Gastroesophageal sphincter (tissue), 4 donors: ENCODE results near the gene MED27. TPM values are rescaled to one million over a fixed set of nuclear protein-coding genes. Genes with fewer than 3 reads are reported as not detected.

Experiments used
- ATAC-seq: fragments of 150-250 bp; one replicate; pipeline ENCODE4 v1.9.1; 2016; ENCODE audit warnings: mild to moderate bottlenecking, moderate library complexity
- H3K27ac ChIP-seq, 4 donors: fragments of 200-600 bp; sonication (generic) in 3 of 4; 1 replicate in 3 of 4; 2 replicates in 1 of 4; pipeline ENCODE4 v1.5.1; 2016 to 2019
- H3K27me3 ChIP-seq: fragments of 200-600 bp; sonication (generic); one replicate; pipeline ENCODE4 v1.5.1; 2019
- H3K36me3 ChIP-seq, 2 donors: fragments of 200-600 bp; sonication (generic); one replicate each; pipeline ENCODE4 v1.5.1; 2019; ENCODE audit warnings: control low read depth in 1 of 2
- H3K4me1 ChIP-seq, 3 donors: fragments of 200-600 bp; sonication (generic); 1 replicate in 2 of 3; 2 replicates in 1 of 3; pipeline ENCODE4 v1.5.1; 2016 to 2019; ENCODE audit warnings: control low read depth in 2 of 3
- H3K4me3 ChIP-seq, 2 donors: fragments of 200-600 bp; sonication (generic); one replicate each; pipeline ENCODE4 v1.5.1; 2019; ENCODE audit warnings: mild to moderate bottlenecking in 1 of 2, moderate library complexity in 1 of 2
- H3K9me3 ChIP-seq, 3 donors: fragments of 200-600 bp; sonication (generic); one replicate each; pipeline ENCODE4 v1.5.1; 2017 to 2019; ENCODE audit warnings: control low read depth in 2 of 3
- CTCF ChIP-seq, 4 experiments: fragments of 200-600 bp in 2 of 4; fragments of 450-650 bp in 2 of 4; sonication (generic) in 1 of 4; IDR thresholded peaks; one replicate each; pipeline ENCODE4 v1.5.1; 2017 to 2019; ENCODE audit warnings: antibody characterized with exemption in 4 of 4, mild to moderate bottlenecking in 2 of 4, moderate library complexity in 2 of 4
- EP300 ChIP-seq: sonication (generic); formaldehyde crosslinking; IDR thresholded peaks from one replicate; pipeline ENCODE4 v1.6.1; 2017; ENCODE audit warnings: antibody characterized with exemption, mild to moderate bottlenecking
- POLR2A ChIP-seq, 2 donors: fragments of 450-650 bp; IDR thresholded peaks; one replicate each; pipeline ENCODE4 v1.6.1; 2017; ENCODE audit warnings: antibody characterized with exemption in 2 of 2, mild to moderate bottlenecking in 2 of 2, moderate library complexity in 1 of 2
- POLR2AphosphoS5 ChIP-seq: sonication (generic); formaldehyde crosslinking; IDR thresholded peaks from one replicate; pipeline ENCODE4 v1.6.1; 2017; ENCODE audit warnings: antibody characterized with exemption
- WGBS, 2 donors: methylation state at CpG; one replicate each; pipeline ENCODE4 v1.1.5; 2018; ENCODE audit warnings: low coverage in 1 of 2; 5-methylcytosine and 5-hydroxymethylcytosine counted together
- total RNA-seq, 4 donors: library from RNA; depleted of rRNA; stranded (reverse); fragments of >200 nt; gene quantifications; one replicate each; pipeline ENCODE4 v1.1.0, GENCODE V29; 2016

The MED27 gene
- total RNA-seq, 4 donors from 2014 or later, result 13.2 to 21.0 (median 13.9) TPM

- ATAC-seq, result no peak
- Histone ChIP-seq H3K4me3 (no peak overlapping the region), H3K36me3 (no peaks in the 10 kb centered on the region), H3K9me3 (no peaks in the 10 kb centered on the region), H3K4me1 (peaks cover 0 to 19% (median 0%) of the 10 kb centered on the region in 3 donors), H3K27me3 (no peaks in the 10 kb centered on the region), H3K27ac (no peak overlapping the region)
- TF ChIP-seq POLR2AphosphoS5, result no peak
- TF ChIP-seq EP300, result no peak
- TF ChIP-seq POLR2A (IDR thresholded peaks at IDR 0.05), result no peak
- no peak for TF ChIP-seq CTCF (IDR thresholded peaks at IDR 0.05)
- WGBS, 2 donors, result 46 to 67% methylated on average over 6 to 8 of the region's 8 CpGs
These were observed 98.4 kb downstream of the MED27 start for GRCh38 chr9:131981116-131981776.

- H3K4me1 ChIP-seq, result peaks cover 0 to 19% (median 0%) of the 10 kb centered on the region in 3 donors
- TF ChIP-seq EP300 (no peak), POLR2A (IDR thresholded peaks at IDR 0.05) (no peak), CTCF (IDR thresholded peaks at IDR 0.05) (no peak), POLR2AphosphoS5 (no peak)
- 42 to 62% methylated on average over 8 of the region's 8 CpGs for WGBS, 2 donors
- no peaks in the 10 kb centered on the region for H3K27me3 ChIP-seq
- H3K9me3 ChIP-seq, result no peaks in the 10 kb centered on the region
- ATAC-seq, result no peak
- H3K36me3 ChIP-seq, result no peaks in the 10 kb centered on the region
- no peak overlapping the region for H3K27ac ChIP-seq
- H3K4me3 ChIP-seq, result no peak overlapping the region
These were observed 99.2 kb downstream of the MED27 start for GRCh38 chr9:131980267-131981016.

GRCh38 chr9:131977109-131977838 lies 102.4 kb downstream of the MED27 start:
- Histone ChIP-seq H3K4me1 (peaks cover 0 to 19% (median 0%) of the 10 kb centered on the region in 3 donors), H3K4me3 (no peak overlapping the region), H3K27me3 (no peaks in the 10 kb centered on the region), H3K27ac (no peak overlapping the region), H3K9me3 (no peaks in the 10 kb centered on the region), H3K36me3 (no peaks in the 10 kb centered on the region)
- WGBS, 2 donors, result 75 to 95% methylated on average over 2 to 7 of the region's 10 CpGs
- ATAC-seq, result no peak
- TF ChIP-seq CTCF (IDR thresholded peaks at IDR 0.05) (no peak), POLR2AphosphoS5 (no peak), EP300 (no peak), POLR2A (IDR thresholded peaks at IDR 0.05) (no peak)

- no peaks in the 10 kb centered on the region for H3K36me3 ChIP-seq
- ATAC-seq, result no peak
- H3K4me1 ChIP-seq, result peaks cover 0 to 13% (median 0%) of the 10 kb centered on the region in 3 donors
- H3K4me3 ChIP-seq, result no peak overlapping the region
- no peaks in the 10 kb centered on the region for H3K9me3 ChIP-seq
- TF ChIP-seq POLR2A (IDR thresholded peaks at IDR 0.05) (no peak), EP300 (no peak), CTCF (IDR thresholded peaks at IDR 0.05) (no peak), POLR2AphosphoS5 (no peak)
- no peak overlapping the region for H3K27ac ChIP-seq
- no peaks in the 10 kb centered on the region for H3K27me3 ChIP-seq
- WGBS, 2 donors, result 86% methylated on average over 3 to 5 of the region's 5 CpGs
These were observed 103.2 kb downstream of the MED27 start for GRCh38 chr9:131976157-131977108.
